ENCODE measurements around the gene KIRREL3.

Gene KIRREL3

DNA sequence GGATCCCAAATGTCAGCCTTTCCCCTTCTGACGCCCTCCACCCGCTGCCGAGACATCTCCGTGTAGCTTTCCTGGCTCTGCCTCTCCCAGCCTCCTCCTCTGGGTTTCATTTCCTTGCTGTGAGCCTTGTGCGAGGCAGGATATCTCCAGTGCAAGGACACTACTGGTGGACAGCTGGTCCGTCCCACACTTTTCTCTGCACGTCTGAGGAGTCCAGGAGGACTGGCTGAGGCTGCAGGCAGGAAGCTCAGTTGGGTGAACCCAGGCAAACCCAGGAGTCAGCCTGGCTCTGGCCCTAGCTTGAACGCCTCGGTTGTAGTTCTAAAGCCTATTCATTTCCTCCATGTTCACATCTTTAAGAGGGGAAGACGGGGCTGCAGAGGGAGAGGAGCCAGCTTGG, 499.6 kb downstream of the KIRREL3 start:
- Histone ChIP-seq H3K4ac (ENCODE audit: low read depth, low read length) (no peak overlapping the region), H2AK5ac (ENCODE audit: low read length) (peak overlapping the region; percentile 78), H4K5ac (ENCODE audit: low read length) (no peak overlapping the region), H3K4me2 (ENCODE audit: low read length) (no peak overlapping the region), H3K56ac (ENCODE audit: low read length) (peak overlapping the region; percentile 35), H3K27me3 (ENCODE audit: insufficient read depth, low read length, poor library complexity) (no peaks in the 10 kb centered on the region), H3K79me1 (ENCODE audit: low read length) (no peaks in the 10 kb centered on the region), H3K36me3 (ENCODE audit: control insufficient read depth, insufficient read depth, low read length) (no peaks in the 10 kb centered on the region), H2BK15ac (replicated peaks; ENCODE audit: low read depth) (no peak overlapping the region), H2BK120ac (ENCODE audit: low read depth, low read length) (no peak overlapping the region), H3K23ac (ENCODE audit: low read length) (peak overlapping the region; percentile 37), H3K9ac (ENCODE audit: low read length) (no peak overlapping the region), H3K18ac (ENCODE audit: low read length) (peak overlapping the region; percentile 12), H3K27ac (ENCODE audit: low read depth, low read length) (no peak overlapping the region), H3K4me1 (ENCODE audit: control insufficient read depth, low read depth, low read length) (peaks cover 17% of the 10 kb centered on the region), H3K79me2 (ENCODE audit: control insufficient read depth, insufficient read depth, low read length) (no peaks in the 10 kb centered on the region), H2BK5ac (ENCODE audit: low read length) (peak overlapping the region; percentile 62), H4K8ac (ENCODE audit: low read depth, low read length) (no peak overlapping the region), H3K4me3 (ENCODE audit: low read length) (no peak overlapping the region)
- no peak for DNase-seq
- no CpG with 5 or more reads among the region's 10 CpGs for WGBS (ENCODE audit: extremely low coverage, insufficient coverage, low lambda C conversion rate)

- H2AK5ac ChIP-seq (ENCODE audit: low read length) = peak overlapping the region; percentile 68
- no peak overlapping the region for H4K8ac ChIP-seq (ENCODE audit: low read depth, low read length)
- DNase-seq = no peak
- no peak overlapping the region for H3K4me2 ChIP-seq (ENCODE audit: low read length)
- H3K4me1 ChIP-seq (ENCODE audit: control insufficient read depth, low read depth, low read length) = peaks cover 20% of the 10 kb centered on the region
- H3K9ac ChIP-seq (ENCODE audit: low read length) = no peak overlapping the region
- no CpG with 5 or more reads among the region's 19 CpGs for WGBS (ENCODE audit: extremely low coverage, insufficient coverage, low lambda C conversion rate)
- H3K27me3 ChIP-seq (ENCODE audit: insufficient read depth, low read length, poor library complexity) = no peaks in the 10 kb centered on the region
- H3K23ac ChIP-seq (ENCODE audit: low read length) = peak overlapping the region; percentile 16
- H3K56ac ChIP-seq (ENCODE audit: low read length) = peak overlapping the region; percentile 44
- no peak overlapping the region for H3K27ac ChIP-seq (ENCODE audit: low read depth, low read length)
- no peaks in the 10 kb centered on the region for H3K79me2 ChIP-seq (ENCODE audit: control insufficient read depth, insufficient read depth, low read length)
- H3K36me3 ChIP-seq (ENCODE audit: control insufficient read depth, insufficient read depth, low read length) = no peaks in the 10 kb centered on the region
- no peak overlapping the region for H4K5ac ChIP-seq (ENCODE audit: low read length)
- H3K4me3 ChIP-seq (ENCODE audit: low read length) = no peak overlapping the region
- H2BK120ac ChIP-seq (ENCODE audit: low read depth, low read length) = no peak overlapping the region
- peak overlapping the region; percentile 53 for H3K18ac ChIP-seq (ENCODE audit: low read length)
- H3K79me1 ChIP-seq (ENCODE audit: low read length) = no peaks in the 10 kb centered on the region
- no peak overlapping the region for H3K4ac ChIP-seq (ENCODE audit: low read depth, low read length)
- H2BK5ac ChIP-seq (ENCODE audit: low read length) = peak overlapping the region; percentile 20
- no peak overlapping the region for H2BK15ac ChIP-seq (replicated peaks; ENCODE audit: low read depth)
These were observed 501.3 kb downstream of the KIRREL3 start for GRCh38 chr11:126499131-126499752.

GRCh38 chr11:126498281-126498680, 502.3 kb downstream of the KIRREL3 start:
- Histone ChIP-seq H4K8ac (ENCODE audit: low read depth, low read length) (no peak overlapping the region), H3K4ac (ENCODE audit: low read depth, low read length) (no peak overlapping the region), H3K79me1 (ENCODE audit: low read length) (no peaks in the 10 kb centered on the region), H2BK120ac (ENCODE audit: low read depth, low read length) (no peak overlapping the region), H2AK5ac (ENCODE audit: low read length) (no peak overlapping the region), H3K27me3 (ENCODE audit: insufficient read depth, low read length, poor library complexity) (no peaks in the 10 kb centered on the region), H3K4me2 (ENCODE audit: low read length) (no peak overlapping the region), H2BK15ac (replicated peaks; ENCODE audit: low read depth) (no peak overlapping the region), H4K5ac (ENCODE audit: low read length) (no peak overlapping the region), H2BK5ac (ENCODE audit: low read length) (no peak overlapping the region), H3K23ac (ENCODE audit: low read length) (no peak overlapping the region), H3K4me1 (ENCODE audit: control insufficient read depth, low read depth, low read length) (peaks cover 16% of the 10 kb centered on the region), H3K79me2 (ENCODE audit: control insufficient read depth, insufficient read depth, low read length) (no peaks in the 10 kb centered on the region), H3K18ac (ENCODE audit: low read length) (no peak overlapping the region), H3K36me3 (ENCODE audit: control insufficient read depth, insufficient read depth, low read length) (no peaks in the 10 kb centered on the region), H3K27ac (ENCODE audit: low read depth, low read length) (no peak overlapping the region), H3K4me3 (ENCODE audit: low read length) (no peak overlapping the region), H3K9ac (ENCODE audit: low read length) (no peak overlapping the region), H3K56ac (ENCODE audit: low read length) (no peak overlapping the region)
- no CpG with 5 or more reads among the region's 9 CpGs for WGBS (ENCODE audit: extremely low coverage, insufficient coverage, low lambda C conversion rate)
- peak; percentile 90 for DNase-seq

DNA sequence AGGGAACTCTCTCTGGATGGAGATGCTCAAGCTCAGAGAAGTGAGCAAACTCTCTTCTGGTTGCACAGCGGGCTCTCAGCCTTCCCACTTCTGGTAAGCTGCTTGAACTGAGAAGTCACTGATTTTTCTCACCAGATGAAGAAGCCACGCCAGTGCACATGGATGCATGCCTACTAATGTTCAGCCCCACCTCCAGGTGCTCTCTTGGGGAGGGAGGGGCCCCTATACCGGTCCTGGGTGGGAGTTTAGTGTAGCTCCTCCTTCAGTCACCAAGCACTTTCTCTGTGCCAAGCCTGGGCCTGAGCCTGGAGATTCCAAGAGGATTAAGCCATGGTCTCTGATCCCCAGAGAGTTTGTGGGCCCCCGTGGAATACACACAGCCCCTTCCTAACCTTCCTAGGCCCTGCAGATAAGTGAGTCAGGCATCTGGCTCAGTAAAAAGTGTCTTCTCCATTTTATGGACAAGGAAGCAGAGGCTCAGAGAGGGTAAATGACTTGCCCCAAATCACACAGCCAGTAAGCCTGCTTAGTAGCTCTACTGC, 502.9 kb downstream of the KIRREL3 start:
- Histone ChIP-seq H3K79me1 (ENCODE audit: low read length) (no peaks in the 10 kb centered on the region), H2AK5ac (ENCODE audit: low read length) (peak overlapping the region; percentile 65), H3K9ac (ENCODE audit: low read length) (peak overlapping the region; percentile 23), H3K23ac (ENCODE audit: low read length) (no peak overlapping the region), H3K27ac (ENCODE audit: low read depth, low read length) (peak overlapping the region; percentile 27), H4K8ac (ENCODE audit: low read depth, low read length) (no peak overlapping the region), H3K27me3 (ENCODE audit: insufficient read depth, low read length, poor library complexity) (no peaks in the 10 kb centered on the region), H3K4me2 (ENCODE audit: low read length) (no peak overlapping the region), H3K79me2 (ENCODE audit: control insufficient read depth, insufficient read depth, low read length) (no peaks in the 10 kb centered on the region), H4K5ac (ENCODE audit: low read length) (peak overlapping the region; percentile 27), H2BK120ac (ENCODE audit: low read depth, low read length) (peak overlapping the region; percentile 62), H2BK15ac (replicated peaks; ENCODE audit: low read depth) (no peak overlapping the region), H3K4me3 (ENCODE audit: low read length) (no peak overlapping the region), H3K36me3 (ENCODE audit: control insufficient read depth, insufficient read depth, low read length) (no peaks in the 10 kb centered on the region), H2BK5ac (ENCODE audit: low read length) (peak overlapping the region; percentile 75), H3K4me1 (ENCODE audit: control insufficient read depth, low read depth, low read length) (peaks cover 13% of the 10 kb centered on the region), H3K18ac (ENCODE audit: low read length) (peak overlapping the region; percentile 15), H3K56ac (ENCODE audit: low read length) (peak overlapping the region; percentile 71), H3K4ac (ENCODE audit: low read depth, low read length) (peak overlapping the region; percentile 17)
- peak; percentile 51 for DNase-seq
- no CpG with 5 or more reads among the region's 4 CpGs for whole genome bisulfite sequencing (ENCODE audit: extremely low coverage, insufficient coverage, low lambda C conversion rate)

DNA sequence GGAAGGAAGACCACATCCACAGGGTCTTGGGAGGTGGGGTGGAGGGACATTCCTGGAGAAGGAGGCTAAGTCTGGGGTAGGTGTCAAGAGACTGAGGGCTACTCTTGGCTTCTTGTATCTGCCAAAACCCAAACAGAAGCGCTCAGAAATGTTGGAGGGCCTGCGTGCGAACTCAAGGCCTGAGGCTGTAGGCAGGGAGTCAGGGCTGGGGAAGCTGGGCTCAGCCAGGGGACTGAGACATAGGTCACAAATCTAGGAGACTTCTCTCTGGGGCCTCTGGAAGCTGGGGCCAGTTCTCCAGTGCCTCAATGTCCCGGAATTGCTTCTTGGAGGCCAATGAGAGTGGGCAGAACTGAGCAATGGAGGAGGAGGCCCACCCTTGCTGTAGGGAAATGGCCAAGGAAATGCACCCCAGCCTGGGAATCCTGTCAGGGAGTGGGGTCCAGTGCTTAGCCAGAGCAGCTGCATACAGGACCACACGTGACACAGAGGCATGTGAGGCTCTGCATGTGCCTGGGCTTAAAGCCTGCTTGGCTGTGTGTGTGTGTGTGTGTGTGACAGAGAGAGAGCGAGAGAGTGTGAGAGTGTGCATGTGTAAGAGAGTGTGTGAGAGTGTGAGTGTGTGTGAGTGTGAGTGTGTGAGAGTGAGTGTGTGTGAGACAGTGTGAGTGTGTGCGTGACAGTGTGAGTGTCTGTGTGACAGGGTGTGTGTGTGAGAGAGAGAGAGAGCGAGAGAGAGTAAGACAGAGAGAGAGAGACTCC, 503.8 kb downstream of the KIRREL3 start:
- H3K4me2 ChIP-seq (ENCODE audit: low read length) = no peak overlapping the region
- H2BK15ac ChIP-seq (replicated peaks; ENCODE audit: low read depth) = no peak overlapping the region
- H3K4me1 ChIP-seq (ENCODE audit: control insufficient read depth, low read depth, low read length) = peaks cover 10% of the 10 kb centered on the region
- H3K23ac ChIP-seq (ENCODE audit: low read length) = no peak overlapping the region
- no peak overlapping the region for H2BK120ac ChIP-seq (ENCODE audit: low read depth, low read length)
- H3K18ac ChIP-seq (ENCODE audit: low read length) = peak overlapping the region; percentile 15
- H2BK5ac ChIP-seq (ENCODE audit: low read length) = peak overlapping the region; percentile 75
- WGBS (ENCODE audit: extremely low coverage, insufficient coverage, low lambda C conversion rate) = 100% methylated on average over 1 of the region's 8 CpGs
- H4K8ac ChIP-seq (ENCODE audit: low read depth, low read length) = no peak overlapping the region
- H3K36me3 ChIP-seq (ENCODE audit: control insufficient read depth, insufficient read depth, low read length) = no peaks in the 10 kb centered on the region
- H3K79me2 ChIP-seq (ENCODE audit: control insufficient read depth, insufficient read depth, low read length) = no peaks in the 10 kb centered on the region
- H3K4me3 ChIP-seq (ENCODE audit: low read length) = no peak overlapping the region
- H4K5ac ChIP-seq (ENCODE audit: low read length) = no peak overlapping the region
- H3K56ac ChIP-seq (ENCODE audit: low read length) = peak overlapping the region; percentile 71
- no peaks in the 10 kb centered on the region for H3K79me1 ChIP-seq (ENCODE audit: low read length)
- no peak overlapping the region for H3K4ac ChIP-seq (ENCODE audit: low read depth, low read length)
- no peak overlapping the region for H3K27ac ChIP-seq (ENCODE audit: low read depth, low read length)
- peak overlapping the region; percentile 28 for H2AK5ac ChIP-seq (ENCODE audit: low read length)
- DNase-seq = no peak
- no peaks in the 10 kb centered on the region for H3K27me3 ChIP-seq (ENCODE audit: insufficient read depth, low read length, poor library complexity)
- no peak overlapping the region for H3K9ac ChIP-seq (ENCODE audit: low read length)
